GM23338 (cell line): ENCODE measurements around the gene PDE4D. TPM values are rescaled to one million over a fixed set of nuclear protein-coding genes. Genes with fewer than 3 reads are reported as not detected.

ENCODE experiments used
- ATAC-seq: fragments of 200-7000 bp; cut with Tn5 transposase; 3 replicates; pipeline ENCODE4 v1.9.1; 2020
- DNase-seq: peaks from one replicate; pipeline ENCODE4 v3.0.0-alpha.2; 2015; ENCODE audit warnings: low spot score
- H2AFZ ChIP-seq: fragments of 200-600 bp; sonication (generic); 2 replicates; pipeline ENCODE4 v1.8.0; 2016; ENCODE audit warnings: antibody characterized with exemption, mild to moderate bottlenecking, moderate library complexity
- H3F3A ChIP-seq: fragments of 200-600 bp; sonication (generic); replicated peaks from 2 replicates; pipeline ENCODE4 v1.8.0; 2017; ENCODE audit warnings: antibody characterized with exemption, mixed run types, low read depth
- H3K27ac ChIP-seq: fragments of 200-600 bp; sonication (generic); 2 replicates; pipeline ENCODE4 v1.6.1; 2016; ENCODE audit warnings: low read depth
- H3K27me3 ChIP-seq: fragments of 200-600 bp; sonication (generic); 2 replicates; pipeline ENCODE4 v1.8.0; 2016; ENCODE audit warnings: mild to moderate bottlenecking, mixed run types, moderate library complexity; ENCODE audit not compliant: insufficient read depth
- H3K36me3 ChIP-seq: fragments of 200-600 bp; sonication (generic); 2 replicates; pipeline ENCODE4 v1.8.0; 2016; ENCODE audit warnings: mild to moderate bottlenecking; ENCODE audit not compliant: insufficient read depth
- H3K4me1 ChIP-seq: fragments of 200-600 bp; sonication (generic); 2 replicates; pipeline ENCODE4 v1.8.0; 2016; ENCODE audit warnings: mild to moderate bottlenecking, moderate library complexity; ENCODE audit not compliant: insufficient read depth
- H3K4me2 ChIP-seq: fragments of 200-600 bp; sonication (generic); 2 replicates; pipeline ENCODE4 v1.7.1; 2017; ENCODE audit warnings: mixed run types
- H3K4me3 ChIP-seq: fragments of 200-600 bp; sonication (generic); 2 replicates; pipeline ENCODE4 v1.6.1; 2016; ENCODE audit warnings: mixed run types
- H3K79me2 ChIP-seq: fragments of 200-600 bp; sonication (generic); replicated peaks from 2 replicates; pipeline ENCODE4 v1.8.0; 2017; ENCODE audit warnings: mild to moderate bottlenecking; ENCODE audit not compliant: insufficient read depth
- H3K9me2 ChIP-seq: fragments of 200-600 bp; sonication (generic); 2 replicates; pipeline ENCODE4 v1.8.0; 2017; ENCODE audit not compliant: insufficient read depth
- H4K20me1 ChIP-seq: fragments of 200-600 bp; sonication (generic); replicated peaks from 2 replicates; pipeline ENCODE4 v1.8.0; 2017; ENCODE audit warnings: mild to moderate bottlenecking; ENCODE audit not compliant: insufficient read depth
- H3K27ac Mint-ChIP-seq: 2 replicates; pipeline ENCODE4 v1.8.0; 2020; ENCODE audit warnings: inconsistent platforms, mild to moderate bottlenecking, moderate library complexity, mixed read lengths
- H3K27me3 Mint-ChIP-seq: 3 replicates; pipeline ENCODE4 v1.8.0; 2022; ENCODE audit warnings: low read depth, mild to moderate bottlenecking, moderate library complexity, mixed read lengths, inconsistent platforms; ENCODE audit not compliant: insufficient read depth, poor library complexity
- H3K36me3 Mint-ChIP-seq: 3 replicates; pipeline ENCODE4 v1.8.0; 2021; ENCODE audit warnings: low read depth, mild to moderate bottlenecking, inconsistent platforms, moderate library complexity, mixed read lengths
- H3K4me1 Mint-ChIP-seq: 3 replicates; pipeline ENCODE4 v1.8.0; 2020; ENCODE audit warnings: mild to moderate bottlenecking, inconsistent platforms, mixed read lengths
- H3K4me3 Mint-ChIP-seq: 3 replicates; pipeline ENCODE4 v1.8.0; 2021; ENCODE audit warnings: moderate library complexity, mild to moderate bottlenecking, inconsistent platforms, mixed read lengths
- H3K9me3 Mint-ChIP-seq: 3 replicates; pipeline ENCODE4 v1.8.0; 2020; ENCODE audit warnings: moderate library complexity, mild to moderate bottlenecking, inconsistent platforms, mixed read lengths
- CREB1 ChIP-seq: fragments of 250-450 bp; sonication (Bioruptor Pico); IDR thresholded peaks from 2 replicates; pipeline ENCODE4 v1.5.0; 2020; ENCODE audit warnings: low read depth, mild to moderate bottlenecking, moderate library complexity
- CTCF ChIP-seq, 2 experiments: fragments of 200-600 bp in 1 of 2; sonication (generic) in 1 of 2; conservative IDR thresholded peaks; 2 replicates each; pipeline versions ENCODE4 v1.5.1 to v1.6.1; 2016 to 2017; ENCODE audit warnings: antibody characterized with exemption in 2 of 2, low read depth in 2 of 2, mild to moderate bottlenecking in 2 of 2, moderate library complexity in 1 of 2
- ETS1 ChIP-seq: IDR thresholded peaks from 2 replicates; pipeline ENCODE4 v1.6.1; 2016; ENCODE audit warnings: antibody characterized with exemption
- EZH2 ChIP-seq: fragments of 200-600 bp; sonication (generic); IDR thresholded peaks from one replicate; pipeline ENCODE4 v1.8.0; 2017; ENCODE audit warnings: antibody characterized with exemption, mild to moderate bottlenecking, low read depth; ENCODE audit not compliant: unreplicated experiment
- EZH2phosphoT487 ChIP-seq: fragments of 200-600 bp; sonication (generic); IDR thresholded peaks from one replicate; pipeline ENCODE4 v1.8.1; 2018; ENCODE audit warnings: antibody characterized with exemption; ENCODE audit not compliant: unreplicated experiment
- JUNB ChIP-seq: IDR thresholded peaks from one replicate; pipeline ENCODE4 v1.6.1; 2016; ENCODE audit warnings: antibody characterized with exemption; ENCODE audit not compliant: unreplicated experiment
- NANOG ChIP-seq: IDR thresholded peaks from 2 replicates; pipeline ENCODE4 v1.6.1; 2016; ENCODE audit warnings: antibody characterized with exemption, borderline replicate concordance
- POLR2AphosphoS5 ChIP-seq: IDR thresholded peaks from 2 replicates; pipeline ENCODE4 v1.6.1; 2016; ENCODE audit warnings: antibody characterized with exemption, low read depth
- REST ChIP-seq: IDR thresholded peaks from one replicate; pipeline ENCODE4 v1.6.1; 2018; ENCODE audit warnings: antibody characterized with exemption; ENCODE audit not compliant: unreplicated experiment
- STAT1 ChIP-seq: IDR thresholded peaks from one replicate; pipeline ENCODE4 v1.6.1; 2016; ENCODE audit warnings: antibody characterized with exemption; ENCODE audit not compliant: unreplicated experiment
- ZNF114 ChIP-seq: fragments of 250-450 bp; sonication (Bioruptor Pico); IDR thresholded peaks from 2 replicates; pipeline ENCODE4 v1.5.0; 2020; ENCODE audit warnings: mild to moderate bottlenecking, moderate library complexity
- ZNF331 ChIP-seq: fragments of 250-450 bp; sonication (Bioruptor Pico); IDR thresholded peaks from 2 replicates; pipeline ENCODE4 v1.5.0; 2020; ENCODE audit warnings: low read depth, mild to moderate bottlenecking, moderate library complexity
- ZNF462 ChIP-seq: fragments of 250-450 bp; sonication (Bioruptor Pico); IDR thresholded peaks from 2 replicates; pipeline ENCODE4 v1.5.0; 2020; ENCODE audit warnings: mild to moderate bottlenecking, moderate library complexity
- polyA plus RNA-seq: library from polyadenylated mRNA; unstranded; fragments of >200 nt; fragmentation: Nextera tagmentation; extraction: Ambion mirVana; gene quantifications from 2 replicates; pipeline ENCODE4 v1.2.1, GENCODE V29; 2016
- total RNA-seq: library from RNA; depleted of rRNA; stranded (reverse); fragments of >200 nt; shearing (Covaris generic); gene quantifications from 2 replicates; pipeline ENCODE4 v1.2.3, GENCODE V29; 2014

The PDE4D gene
- total and polyA plus RNA-seq, 2 experiments from 2014 or later = 2.1 to 4.7 TPM

GRCh38 chr5:59197911-59198310, 695.6 kb downstream of the PDE4D start:
- ATAC-seq (no peak), DNase-seq (no peak)
- Histone ChIP-seq H4K20me1 (no peaks in the 10 kb centered on the region), H3K4me2 (no peak overlapping the region), H3K79me2 (no peaks in the 10 kb centered on the region), H3K27me3 (no peaks in the 10 kb centered on the region), H3K27ac (no peak overlapping the region), H3K36me3 (no peaks in the 10 kb centered on the region), H3K9me2 (no peaks in the 10 kb centered on the region), H3F3A (peaks cover 9% of the 10 kb centered on the region), H3K4me1 (no peaks in the 10 kb centered on the region), H2AFZ (no peak overlapping the region), H3K4me3 (no peak overlapping the region)
- H3K4me3 Mint-ChIP-seq = no peak overlapping the region
- no peaks in the 10 kb centered on the region; the same call in 2 of the 3 replicates for H3K9me3 Mint-ChIP-seq
- 0 out of 2 replicates have a peak overlapping the region, but pooled peaks have one; percentile 40 for H3K27ac Mint-ChIP-seq
- TF ChIP-seq NANOG (no peak), ZNF462 (CRISPR knock-in tag) (no peak), ZNF114 (CRISPR knock-in tag) (no peak), CREB1 (no peak), REST (no peak), EZH2phosphoT487 (no peak), ETS1 (no peak), CTCF (conservative IDR thresholded peaks at IDR 0.05; ENCODE audit: low read depth in 2 of 2) (no peak), EZH2 (no peak), JUNB (no peak), POLR2AphosphoS5 (no peak), STAT1 (no peak), ZNF331 (CRISPR knock-in tag) (no peak)
- H3K4me1 Mint-ChIP-seq = 0 out of 3 replicates have a peak, but pooled peaks cover 2% of the 10 kb centered on the region
- H3K36me3 Mint-ChIP-seq = no peaks in the 10 kb centered on the region; the same call in 2 of the 3 replicates
- H3K27me3 Mint-ChIP-seq = peaks cover 2% of the 10 kb centered on the region
